GF-D8 (cell line): ENCODE results near the gene MNX1.

ENCODE experiments used
- DNase-seq: peaks from one replicate; lab custom pipeline; 2025; lab: John Stamatoyannopoulos, UW

MNX1 gene

DNA sequence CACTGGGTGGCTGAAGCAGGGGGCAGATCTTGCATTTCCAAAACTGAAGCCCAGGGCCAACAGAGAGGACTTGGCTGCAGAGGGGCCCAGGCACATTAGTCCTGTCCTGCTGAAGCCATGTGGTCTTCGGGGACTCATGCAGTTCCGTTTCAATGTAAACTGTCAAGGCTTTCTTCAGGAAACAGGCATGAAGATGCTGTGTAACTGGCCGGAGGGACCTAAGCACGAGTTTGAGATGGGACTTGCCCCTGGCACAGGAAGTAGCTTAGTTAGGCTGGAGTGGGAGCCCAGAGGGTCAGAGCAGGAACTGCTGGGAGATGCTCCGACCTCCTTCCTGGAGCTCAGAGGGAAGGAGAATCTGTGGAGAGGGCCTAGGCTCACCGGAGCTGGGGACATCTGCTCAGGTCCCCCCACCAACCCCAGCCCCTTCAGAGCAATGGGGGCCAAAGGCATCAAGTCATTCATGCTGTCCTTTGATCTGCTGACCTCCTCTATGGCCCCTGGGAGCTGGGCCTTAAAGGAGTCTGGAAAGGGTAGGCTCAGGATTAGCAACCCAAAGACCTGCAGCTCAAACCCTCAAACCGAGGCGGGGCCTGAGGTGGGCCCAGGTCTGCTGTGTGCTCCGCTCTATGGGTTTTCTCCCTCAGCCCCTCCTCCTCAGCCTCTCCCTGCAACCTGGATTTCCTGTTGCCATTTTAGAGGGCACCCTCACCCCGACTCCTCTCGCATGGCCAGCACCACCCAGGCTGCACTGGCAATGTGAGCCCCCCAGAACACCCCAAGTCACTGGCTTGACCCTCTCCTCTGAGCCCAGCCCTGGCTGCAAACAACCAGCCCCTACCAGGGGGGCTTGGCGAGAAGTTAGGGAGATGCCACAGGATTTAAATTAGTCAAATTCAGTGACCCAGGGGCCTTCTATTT lies 4.4 kb upstream of the MNX1 start:
- DNase-seq: no peak

DNA sequence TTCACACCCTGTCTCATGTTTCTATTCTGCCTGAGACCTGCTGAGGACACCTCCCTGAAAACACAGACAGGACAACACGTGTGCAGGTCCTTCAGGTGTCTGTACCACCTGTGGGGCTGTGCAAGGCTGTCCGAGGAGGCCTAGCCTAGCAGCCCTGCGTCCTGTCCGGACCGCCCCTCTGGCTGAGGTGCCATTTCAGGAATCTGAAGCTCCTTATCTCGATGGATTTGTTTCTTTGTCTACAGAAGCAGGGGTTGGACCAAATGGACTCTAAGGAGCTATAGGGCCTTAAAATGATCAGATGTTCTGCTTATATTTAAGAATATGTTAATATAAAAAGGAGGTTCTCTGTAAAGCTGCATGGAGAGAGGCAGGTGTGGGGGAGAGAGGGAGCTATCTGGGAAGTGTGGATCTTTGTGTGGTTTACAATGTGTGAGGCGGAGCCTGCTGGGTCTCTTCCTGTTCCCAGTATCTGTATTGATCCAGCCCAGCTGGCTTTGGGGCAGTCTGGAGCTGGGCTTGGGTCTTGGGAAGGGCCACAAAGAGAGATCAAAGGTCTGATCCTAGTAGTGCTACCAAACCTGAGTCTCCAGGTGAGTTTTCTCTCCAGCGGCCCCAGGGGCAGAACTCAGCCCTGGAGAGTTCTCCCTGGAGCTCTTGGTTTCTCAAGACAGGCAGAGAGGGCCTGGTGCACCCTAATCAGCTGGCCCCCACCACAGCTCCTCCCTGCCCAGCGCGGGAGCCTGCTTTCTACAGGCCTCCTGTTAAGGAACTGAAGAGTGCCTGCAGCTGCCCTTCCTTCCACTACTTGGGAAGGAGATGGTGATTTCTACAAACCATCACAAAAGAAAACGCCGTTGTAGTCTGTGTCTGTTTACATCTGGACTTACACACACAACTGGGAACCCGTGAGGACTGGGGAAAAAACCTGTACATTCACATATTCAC lies 3.4 kb upstream of the MNX1 start:
- no peak for DNase-seq

DNA sequence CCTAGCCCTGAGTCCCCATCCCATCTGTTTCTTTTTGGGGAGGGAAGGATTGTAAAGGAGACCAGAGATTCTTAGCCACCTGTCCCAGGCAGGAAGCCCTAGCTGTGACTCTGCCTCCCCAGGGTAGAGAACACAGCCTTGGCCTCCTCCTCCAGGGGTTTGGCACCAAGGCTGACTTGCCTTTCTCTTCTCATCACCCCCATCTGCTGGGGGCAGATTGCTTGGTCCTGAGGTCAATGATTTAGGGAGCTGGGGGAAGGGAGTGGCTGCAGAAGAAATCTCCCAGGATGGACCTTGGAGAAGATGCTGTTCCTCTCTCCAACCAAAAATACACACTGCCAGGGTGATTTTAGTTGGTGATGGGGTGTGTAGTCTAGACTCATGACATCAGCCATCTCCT lies 2.6 kb upstream of the MNX1 start:
- no peak for DNase-seq

DNA sequence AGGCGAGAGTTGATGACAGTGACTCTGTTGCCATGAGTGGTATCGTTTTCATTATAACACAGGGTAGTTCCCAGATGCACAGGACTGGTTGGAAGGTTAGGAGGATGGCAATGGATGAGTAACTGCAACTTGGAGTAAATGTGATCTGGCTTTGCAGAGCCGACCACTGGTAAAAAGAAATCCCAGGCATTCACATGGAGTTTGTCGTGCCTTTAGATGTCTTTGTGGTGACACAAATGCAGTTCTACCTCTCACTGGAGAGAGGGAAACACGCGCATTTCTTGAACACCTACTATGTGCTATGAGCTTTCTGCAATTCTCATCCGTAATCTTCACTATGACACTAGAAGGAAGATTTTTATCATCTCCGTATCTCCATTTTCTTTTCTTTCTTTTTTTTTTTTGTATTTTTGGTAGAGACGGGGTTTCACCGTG lies 1.7 kb upstream of the MNX1 start:
- DNase-seq: no peak

DNA sequence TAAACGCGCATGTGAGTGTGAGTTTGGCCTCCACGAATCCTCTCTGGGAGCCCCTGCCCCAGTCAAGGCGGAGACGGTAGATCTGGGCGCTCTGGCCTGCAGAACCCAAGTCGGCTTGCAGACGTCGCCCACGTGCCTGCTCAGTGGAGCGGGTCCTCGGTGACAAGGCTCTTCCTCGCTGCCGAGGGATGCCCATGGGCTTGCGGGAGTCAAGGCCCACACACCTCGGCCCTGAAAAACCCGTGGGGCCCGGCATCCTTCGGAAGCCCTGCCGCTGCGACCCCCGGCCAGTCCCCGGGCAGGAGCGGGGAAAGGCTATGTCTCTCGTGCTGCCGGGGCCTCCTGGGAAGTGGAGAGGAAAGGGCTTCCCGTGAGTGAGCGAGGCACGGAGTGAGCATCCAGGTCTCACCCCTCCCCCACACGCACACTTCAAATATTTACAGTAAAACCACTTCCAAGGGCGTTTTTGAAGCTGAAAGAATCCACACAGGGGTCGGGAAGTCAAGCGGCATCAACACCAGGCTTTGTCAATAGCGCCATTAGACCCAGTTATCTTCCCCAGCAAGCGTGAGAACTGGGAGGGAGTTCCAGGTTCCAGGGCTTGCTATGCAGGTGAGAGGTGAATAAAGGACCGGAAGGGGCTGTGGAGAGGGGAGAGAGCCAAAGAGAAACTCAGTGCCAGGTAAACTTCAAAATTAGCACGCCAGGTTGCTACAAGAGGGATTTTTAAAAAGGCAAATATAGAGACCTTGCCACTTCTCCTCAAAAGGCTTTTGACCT lies 1.1 kb upstream of the MNX1 start:
- DNase-seq: no peak

DNA sequence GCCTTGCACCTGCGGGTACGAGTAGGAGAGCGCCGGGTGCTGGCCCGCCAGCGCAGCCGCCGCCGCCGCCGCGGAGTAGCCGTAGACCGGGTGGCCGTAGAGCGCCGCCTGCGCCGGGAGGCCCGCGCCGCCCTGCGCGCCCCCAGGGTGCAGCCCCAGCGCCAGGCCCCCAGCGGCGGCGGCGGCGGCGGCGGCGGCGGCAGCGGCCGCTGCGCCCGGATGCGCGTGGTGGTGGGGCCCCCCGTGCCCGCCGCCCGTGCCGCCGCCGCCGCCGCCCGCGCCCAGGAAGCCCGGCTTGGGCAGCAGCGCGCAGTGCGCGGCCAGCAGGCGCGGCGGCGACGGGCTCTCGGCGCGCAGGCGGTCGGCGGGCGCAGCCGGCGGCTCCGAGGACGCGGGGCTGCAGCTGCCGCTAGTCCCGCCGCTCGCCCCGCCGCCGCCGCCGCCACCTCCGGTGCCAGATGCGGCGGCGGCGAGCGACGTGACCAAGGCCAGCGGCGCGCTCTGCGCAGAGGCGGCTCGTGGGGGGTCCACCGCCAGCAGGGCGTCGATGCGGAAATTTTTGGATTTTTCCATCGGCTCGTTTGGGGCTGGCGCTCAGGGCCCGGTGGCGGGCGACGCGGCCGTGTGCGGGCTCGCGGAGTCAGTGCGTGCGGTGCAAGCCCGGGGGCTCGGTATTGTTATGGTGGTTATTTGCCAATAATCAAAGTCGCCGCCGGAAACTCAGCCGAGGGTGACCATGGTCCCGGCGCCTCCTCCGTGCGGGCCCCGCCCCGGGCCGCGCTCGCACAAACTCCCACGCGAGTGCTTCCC lies 480 bp downstream of the MNX1 start:
- DNase-seq: no peak

DNA sequence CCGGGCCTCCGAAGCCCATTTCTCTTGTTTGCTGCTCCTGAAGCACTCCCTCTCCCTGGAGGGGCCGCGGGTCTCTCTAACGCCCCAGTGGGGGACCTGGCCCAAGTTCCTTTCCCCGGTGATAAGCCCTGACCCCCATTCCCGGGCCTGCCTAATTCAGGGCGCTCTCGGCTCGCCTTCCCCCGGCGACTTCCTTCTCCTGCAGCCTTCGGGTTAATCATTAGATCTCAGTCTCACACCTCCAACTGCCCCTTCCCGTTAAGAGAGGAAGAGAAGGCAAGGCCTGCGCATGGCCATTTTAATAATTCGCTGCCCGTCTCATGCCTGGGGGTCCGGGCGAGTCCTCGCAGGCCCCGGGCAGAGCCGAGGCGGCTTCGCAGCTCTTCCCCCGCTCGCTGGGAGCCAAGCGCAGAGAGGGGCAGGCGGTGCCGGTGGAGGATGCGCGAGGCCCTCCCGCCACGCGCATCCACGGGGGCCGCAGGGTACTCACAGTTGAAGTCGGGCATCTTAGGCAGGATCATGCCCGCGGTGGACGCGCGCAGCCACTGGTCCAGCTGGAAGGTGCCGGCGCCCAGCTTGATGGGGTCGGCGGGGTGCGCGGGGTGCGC lies 1.2 kb downstream of the MNX1 start:
- no peak for DNase-seq

DNA sequence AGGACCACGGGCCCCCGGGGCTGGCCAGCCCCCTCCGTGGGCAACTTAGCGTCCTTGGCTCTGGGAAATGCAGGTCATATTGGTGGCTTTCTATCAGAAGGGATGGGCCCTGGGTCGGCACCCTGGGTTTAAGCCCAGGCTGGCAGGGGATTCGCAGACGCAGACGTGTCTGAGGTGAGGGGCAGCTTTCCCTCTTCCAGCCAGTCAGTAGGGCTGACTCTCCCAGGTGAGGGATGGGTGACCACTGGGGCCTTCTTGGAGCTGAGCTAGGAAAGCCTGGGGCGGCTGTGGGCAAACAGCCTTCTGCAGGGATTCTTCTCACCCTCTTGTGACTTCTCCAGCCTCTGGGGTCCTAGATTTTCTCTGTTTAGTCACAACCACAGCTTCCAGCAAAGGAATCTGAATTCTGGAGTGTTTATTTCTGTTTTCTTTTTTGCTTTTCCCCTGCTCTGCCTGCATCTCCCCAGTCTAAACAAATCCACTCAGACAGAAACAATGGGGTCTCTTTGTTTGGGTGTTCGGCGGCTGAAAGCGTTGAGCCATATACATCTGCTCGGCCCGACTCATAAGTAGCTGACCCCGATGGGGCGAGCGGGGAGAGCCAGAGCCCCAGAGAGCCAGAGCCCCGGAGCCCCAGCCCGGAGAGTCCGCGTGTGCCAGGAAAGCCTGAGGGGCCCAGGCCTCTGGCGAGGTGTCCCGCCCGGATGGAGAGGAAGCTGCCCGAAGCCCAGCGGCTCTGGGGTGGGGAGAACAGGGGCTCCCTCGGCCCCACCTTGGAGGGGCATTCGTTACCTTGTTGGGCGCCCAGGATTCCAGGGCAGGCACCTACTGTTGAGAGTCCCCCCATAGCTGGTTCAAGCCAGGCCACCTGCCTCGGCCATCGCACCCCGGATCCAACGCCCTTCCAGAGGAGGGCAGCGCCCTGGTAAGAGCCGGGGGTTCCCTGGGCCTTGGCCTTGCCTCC lies 2.0 kb downstream of the MNX1 start:
- DNase-seq: no peak

DNA sequence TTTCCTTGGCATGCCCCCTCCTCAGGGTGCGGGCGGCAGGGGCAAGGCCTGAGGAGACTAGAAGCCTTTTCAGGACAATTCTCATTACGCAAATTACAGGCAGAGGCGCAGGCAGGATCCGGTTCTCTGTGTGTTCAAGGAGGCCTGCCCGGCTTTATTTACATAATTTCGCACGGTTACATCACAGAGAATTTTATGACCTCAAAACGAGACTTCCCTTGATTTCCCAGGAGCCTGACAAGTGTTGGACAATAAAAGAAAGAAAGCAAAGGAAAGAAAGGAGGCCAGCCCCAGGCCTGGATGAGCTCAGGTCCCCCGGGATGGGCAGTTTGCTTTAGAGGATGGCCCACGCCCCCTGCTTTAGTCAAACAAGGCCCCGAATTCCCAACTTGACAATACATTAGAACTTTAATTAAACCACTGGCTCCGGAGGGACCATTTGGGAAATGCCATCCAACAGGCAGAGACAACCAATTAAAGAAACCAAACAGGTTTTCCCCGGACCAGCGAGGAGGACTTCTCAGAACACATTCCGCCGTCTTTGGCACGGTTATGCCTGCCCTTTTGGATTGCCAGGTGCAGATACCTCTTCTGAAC lies 2.9 kb downstream of the MNX1 start:
- DNase-seq: no peak

DNA sequence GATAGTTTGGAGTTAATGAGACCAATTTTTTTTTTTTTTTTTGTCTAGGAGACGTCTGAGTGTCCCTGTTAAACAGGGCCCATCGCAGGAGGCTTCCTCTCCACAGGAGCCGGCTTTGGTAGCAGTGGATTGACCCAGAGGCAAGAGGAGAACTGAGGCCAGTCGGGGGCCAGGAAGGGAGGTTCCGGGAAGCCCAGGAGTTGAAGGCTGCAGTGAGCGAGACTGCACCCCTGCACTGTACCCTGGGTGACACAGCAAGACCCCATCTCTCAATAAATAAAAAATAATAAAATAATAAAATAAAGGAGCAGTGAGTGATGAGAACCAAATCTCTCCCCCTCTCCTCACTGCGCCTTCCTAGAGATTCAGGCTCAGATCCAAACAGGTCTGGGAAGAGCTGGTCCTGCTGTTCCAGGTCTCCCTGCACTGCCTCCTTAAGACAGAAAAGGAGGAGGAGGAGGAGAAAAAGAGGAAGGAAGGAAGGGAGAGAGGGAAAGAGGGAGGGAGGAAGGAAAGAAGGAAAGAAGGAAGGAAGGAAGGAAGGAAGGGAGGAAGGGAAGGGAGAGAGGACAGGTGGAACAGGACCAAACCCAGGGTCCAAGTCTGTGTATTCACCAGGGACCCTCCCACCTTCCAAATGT lies 3.5 kb downstream of the MNX1 start:
- no peak for DNase-seq

DNA sequence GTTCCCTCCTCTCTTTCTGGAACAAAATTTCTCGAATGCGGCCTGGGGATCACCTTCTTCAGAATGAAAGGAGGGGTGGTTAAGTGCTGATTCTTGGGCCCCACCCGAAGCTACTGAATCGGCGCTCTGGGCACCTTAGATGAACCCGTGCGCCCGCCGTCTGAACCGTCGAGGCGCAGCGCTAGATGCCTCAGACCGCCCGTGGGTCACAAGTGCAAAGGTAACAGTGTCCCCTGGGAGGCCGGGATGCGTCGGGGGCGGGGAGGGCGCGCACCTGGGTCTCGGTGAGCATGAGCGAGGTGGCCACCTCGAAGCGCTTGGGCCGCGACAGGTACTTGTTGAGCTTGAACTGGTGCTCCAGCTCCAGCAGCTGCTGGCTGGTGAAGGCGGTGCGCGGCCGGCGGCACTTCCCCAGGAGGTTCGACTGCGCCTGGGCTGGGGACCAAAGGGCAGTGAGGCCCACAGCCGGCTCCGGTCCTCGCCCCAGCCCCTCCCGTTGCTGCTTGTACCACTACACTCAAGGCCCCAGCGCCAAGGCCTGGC lies 4.2 kb downstream of the MNX1 start:
- no peak for DNase-seq

DNA sequence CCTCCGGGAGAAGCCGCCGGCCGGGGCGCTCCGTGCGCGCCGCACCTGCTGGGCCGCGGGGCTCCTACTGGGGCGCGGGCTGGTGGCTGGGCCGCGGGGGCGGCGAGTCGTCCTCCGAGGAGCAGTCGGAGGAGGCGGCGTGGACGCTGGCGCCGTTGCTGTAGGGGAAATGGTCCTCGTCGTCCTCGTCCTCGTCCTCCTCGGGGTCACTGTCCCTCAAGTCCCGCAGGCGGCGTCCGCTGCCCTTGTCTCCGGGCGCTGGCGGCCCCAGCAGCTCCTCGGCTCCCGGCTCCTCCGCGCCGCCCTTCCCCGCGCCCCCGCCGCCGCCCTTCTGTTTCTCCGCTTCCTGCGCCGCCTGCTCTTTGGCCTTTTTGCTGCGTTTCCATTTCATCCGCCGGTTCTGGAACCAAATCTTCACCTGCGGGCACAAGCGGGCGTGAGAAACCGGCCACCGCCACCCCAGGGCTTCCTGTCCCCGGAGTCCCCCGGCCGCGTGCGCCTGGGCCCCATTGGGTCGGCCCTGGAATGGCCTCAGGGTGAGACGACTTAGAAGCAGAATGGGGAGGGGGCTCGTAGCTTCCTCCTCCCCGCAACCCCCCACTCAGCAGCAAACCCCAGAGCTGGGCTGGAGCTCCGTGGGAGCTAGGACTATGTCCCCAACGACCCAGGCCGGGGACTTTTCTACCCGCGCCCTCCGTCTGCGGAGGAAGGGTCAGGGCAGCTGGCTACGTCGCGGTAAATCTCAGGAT lies 4.8 kb downstream of the MNX1 start:
- no peak for DNase-seq

DNA sequence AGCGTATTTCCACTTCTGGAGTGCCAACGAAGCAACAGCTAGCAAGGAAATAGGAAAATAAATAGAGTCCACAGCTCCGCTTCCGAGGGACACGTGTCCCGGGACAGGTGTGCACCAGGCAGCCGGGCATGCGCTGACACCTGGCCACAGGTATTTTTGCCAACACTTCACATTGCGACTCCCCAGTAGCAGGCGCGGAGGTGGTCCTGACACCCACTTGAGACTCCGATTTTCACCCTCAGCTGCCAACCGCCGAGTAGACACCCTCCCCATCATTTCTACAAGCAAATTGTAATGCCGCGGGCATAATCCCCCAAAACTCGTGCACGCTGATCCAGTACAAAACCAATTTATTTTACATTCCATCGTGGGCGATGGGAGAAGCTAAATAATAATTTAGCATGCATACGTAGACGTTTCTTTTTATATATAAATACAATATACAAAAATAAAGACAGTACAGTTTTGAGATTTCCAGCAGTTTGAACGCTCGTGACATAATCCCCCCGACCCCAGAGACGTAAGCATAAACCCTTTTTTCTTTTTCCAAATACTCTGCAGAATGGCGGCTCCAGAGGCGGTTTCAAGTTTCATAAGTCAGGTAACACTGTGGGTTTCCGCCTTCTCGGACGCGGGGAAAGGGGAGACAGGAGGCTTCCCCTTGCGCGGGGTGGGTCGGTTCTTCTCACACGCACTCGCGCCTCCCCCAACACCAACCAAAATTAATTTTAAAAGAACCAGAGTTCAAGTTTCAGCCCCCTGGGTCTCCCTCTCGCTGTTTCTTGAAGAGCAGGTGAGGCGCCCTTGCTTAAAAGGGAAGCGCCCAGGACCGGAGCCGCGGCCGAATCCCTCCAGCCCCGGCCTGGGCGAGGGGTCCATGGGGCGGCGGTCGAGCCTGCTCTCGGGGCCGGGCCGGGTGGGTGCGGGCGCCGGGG lies 5.7 kb downstream of the MNX1 start:
- no peak for DNase-seq

DNA sequence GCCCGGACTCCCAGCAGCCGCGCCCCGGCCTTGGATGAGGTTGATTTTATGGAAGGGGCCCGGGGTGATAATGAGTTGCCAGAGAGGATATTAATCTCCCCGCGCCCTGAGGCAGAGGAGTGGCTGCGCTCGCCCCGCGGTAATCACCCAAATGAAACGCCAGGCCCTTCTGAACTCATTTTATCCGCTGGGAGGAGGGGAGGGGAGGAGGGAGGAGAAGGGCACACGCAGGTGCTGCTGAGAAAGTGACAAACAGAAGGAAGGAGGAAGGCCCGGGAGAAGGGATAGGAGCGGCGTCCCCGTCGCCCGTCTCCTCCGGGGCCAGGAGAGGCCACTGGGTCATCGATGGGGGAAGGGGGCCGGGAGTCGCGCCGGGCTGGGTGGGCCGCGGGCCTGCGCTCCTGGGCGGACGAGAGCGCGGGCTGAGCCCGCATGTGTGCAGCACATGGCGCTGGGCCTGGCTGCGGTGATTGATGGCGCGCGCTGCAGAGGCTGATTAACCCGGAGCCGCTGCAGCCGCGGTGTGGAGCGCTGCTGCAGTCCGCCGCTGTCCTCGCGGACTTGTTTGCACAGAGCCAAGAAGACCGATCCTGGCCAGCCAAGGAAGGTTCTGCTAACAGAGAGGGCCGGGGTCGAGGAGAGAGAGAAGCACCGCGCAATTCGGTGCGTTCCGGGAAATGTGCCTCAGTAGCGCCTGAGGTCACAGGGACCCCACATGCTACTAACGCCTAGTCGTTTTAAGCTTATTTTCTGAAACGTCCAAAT lies 6.5 kb downstream of the MNX1 start:
- no peak for DNase-seq

DNA sequence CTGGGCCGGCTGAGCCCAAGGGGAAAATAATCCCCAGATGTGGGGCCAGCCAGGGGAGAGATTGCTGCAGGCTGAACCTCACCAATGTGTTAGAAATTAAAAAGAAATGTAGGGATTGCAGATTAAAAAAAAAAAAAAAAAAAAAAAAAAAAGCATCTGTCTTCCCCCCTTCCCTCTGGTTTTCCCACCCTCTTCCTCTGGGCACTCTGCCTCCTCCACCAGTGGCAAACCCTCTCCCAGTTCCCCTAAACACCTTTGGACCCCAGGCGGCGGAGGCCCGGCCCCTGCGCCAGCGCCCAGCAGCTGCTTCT lies 7.1 kb downstream of the MNX1 start:
- no peak for DNase-seq

DNA sequence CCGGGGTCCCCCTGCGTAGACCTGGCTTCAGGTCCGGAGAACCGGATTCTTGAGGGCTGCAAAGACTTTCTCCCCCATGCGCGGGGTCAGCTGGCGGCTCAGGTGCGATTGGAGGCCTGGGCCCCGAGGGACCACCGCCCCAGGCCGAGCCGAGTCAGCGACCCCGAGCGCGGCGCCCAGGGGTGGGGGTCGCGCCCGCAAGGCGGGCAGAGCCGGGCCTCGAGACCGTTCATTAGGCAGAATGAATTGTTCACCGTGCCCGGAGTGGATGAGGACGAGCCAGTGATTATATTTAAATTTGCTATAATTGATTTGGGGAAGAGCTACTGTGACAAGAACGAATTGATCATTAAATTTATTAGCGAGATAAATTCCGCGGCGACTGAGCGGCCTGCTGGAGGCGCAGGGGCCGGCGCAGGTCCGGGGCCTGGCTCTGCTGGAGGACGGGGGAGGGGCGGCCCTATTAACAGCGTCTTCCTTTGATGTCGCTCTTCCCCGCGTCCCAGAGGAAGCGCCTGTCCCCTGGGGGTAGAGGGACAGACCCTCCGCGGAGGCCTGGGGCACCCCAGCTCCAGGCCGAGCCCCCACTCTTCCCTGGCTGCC lies 7.5 kb downstream of the MNX1 start:
- DNase-seq: no peak
